WI38 (cell line): ENCODE data around the gene TMEM258.

Experiments used
- H3K4me3 ChIP-seq: 2 replicates; pipeline ENCODE4 v1.5.1; 2011; ENCODE audit warnings: low read depth, mild to moderate bottlenecking, control low read depth, low read length
- TF ChIP-seq, protein P1 (sequence below): IDR thresholded peaks from 2 replicates; pipeline ENCODE4 v1.5.1; 2012; ENCODE audit warnings: low read depth, mild to moderate bottlenecking, control low read depth, low read length

Gene TMEM258

GRCh38 chr11:61747967-61748285 lies 44.5 kb downstream of the TMEM258 start:
- TF ChIP-seq, protein P1, sequence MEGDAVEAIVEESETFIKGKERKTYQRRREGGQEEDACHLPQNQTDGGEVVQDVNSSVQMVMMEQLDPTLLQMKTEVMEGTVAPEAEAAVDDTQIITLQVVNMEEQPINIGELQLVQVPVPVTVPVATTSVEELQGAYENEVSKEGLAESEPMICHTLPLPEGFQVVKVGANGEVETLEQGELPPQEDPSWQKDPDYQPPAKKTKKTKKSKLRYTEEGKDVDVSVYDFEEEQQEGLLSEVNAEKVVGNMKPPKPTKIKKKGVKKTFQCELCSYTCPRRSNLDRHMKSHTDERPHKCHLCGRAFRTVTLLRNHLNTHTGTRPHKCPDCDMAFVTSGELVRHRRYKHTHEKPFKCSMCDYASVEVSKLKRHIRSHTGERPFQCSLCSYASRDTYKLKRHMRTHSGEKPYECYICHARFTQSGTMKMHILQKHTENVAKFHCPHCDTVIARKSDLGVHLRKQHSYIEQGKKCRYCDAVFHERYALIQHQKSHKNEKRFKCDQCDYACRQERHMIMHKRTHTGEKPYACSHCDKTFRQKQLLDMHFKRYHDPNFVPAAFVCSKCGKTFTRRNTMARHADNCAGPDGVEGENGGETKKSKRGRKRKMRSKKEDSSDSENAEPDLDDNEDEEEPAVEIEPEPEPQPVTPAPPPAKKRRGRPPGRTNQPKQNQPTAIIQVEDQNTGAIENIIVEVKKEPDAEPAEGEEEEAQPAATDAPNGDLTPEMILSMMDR = no peak

GRCh38 chr11:61747192-61747966 lies 45.0 kb downstream of the TMEM258 start:
- TF ChIP-seq, protein P1 = peak; percentile 87
- H3K4me3 ChIP-seq = no peak overlapping the region

More at GRCh38 chr11:61747967-61748285, 44.5 kb downstream of the TMEM258 start:
- H3K4me3 ChIP-seq = no peak overlapping the region

- no peak overlapping the region for H3K4me3 ChIP-seq
- TF ChIP-seq, protein P1 = no peak
Measured at GRCh38 chr11:61746442-61747191, 45.8 kb downstream of the TMEM258 start.

DNA sequence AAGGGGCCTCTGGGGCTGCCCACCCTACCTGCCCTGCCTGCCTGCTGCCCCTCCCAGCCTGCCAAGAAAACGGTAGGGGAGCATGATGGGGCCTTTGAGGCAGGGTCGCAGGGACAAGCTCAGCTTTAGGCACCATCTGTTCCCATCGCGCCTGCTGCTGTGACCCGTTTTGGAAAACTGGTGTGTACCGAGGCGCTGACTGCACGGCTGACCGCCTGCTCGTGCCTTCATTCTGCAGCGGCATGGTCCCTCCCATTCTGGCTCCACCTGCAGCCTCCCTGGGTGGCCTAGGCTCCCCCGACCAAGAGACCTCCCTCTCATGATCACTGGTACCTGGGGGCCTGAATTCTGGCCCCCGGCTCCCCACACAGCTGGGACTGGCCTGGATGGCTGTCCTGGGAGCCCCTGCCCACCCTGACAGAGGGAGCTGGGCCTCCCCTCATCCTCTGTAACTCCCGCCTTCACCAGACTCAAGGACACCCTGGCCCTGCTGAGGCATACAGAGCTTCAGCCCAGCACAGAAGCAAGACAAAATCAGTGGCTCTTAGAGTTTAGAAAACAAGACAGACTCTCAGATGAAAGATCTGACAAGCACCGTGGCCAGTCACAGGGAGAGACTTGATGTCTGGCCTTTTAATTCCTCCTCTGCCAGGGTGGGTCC lies 46.5 kb downstream of the TMEM258 start:
- H3K4me3 ChIP-seq = no peak overlapping the region
- TF ChIP-seq, protein P1 = no peak

- TF ChIP-seq, protein P1 = no peak
- H3K4me3 ChIP-seq = no peak overlapping the region
Measured at GRCh38 chr11:61744609-61745156, 47.7 kb downstream of the TMEM258 start.

- no peak overlapping the region for H3K4me3 ChIP-seq
Measured at GRCh38 chr11:61744181-61744580, 48.2 kb downstream of the TMEM258 start.

More at GRCh38 chr11:61744181-61744580, 48.2 kb downstream of the TMEM258 start:
- TF ChIP-seq, protein P1 = no peak
